Mononuclear cell (primary cell): ENCODE results near the gene ERC2. TPM values are rescaled to one million over a fixed set of nuclear protein-coding genes. Genes with fewer than 3 reads are reported as not detected.

Source experiments
- H3K27me3 ChIP-seq: 2 replicates; pipeline ENCODE4 v1.6.0; 2011; ENCODE audit warnings: low read length, control low read depth; ENCODE audit not compliant: insufficient read depth
- H3K4me1 ChIP-seq: 2 replicates; pipeline ENCODE4 v1.5.1; 2011; ENCODE audit warnings: mild to moderate bottlenecking, low read length, control low read depth; ENCODE audit not compliant: insufficient read depth
- H3K4me3 ChIP-seq: 2 replicates; pipeline ENCODE4 v1.5.1; 2011; ENCODE audit warnings: mild to moderate bottlenecking, low read length, moderate library complexity
- H3K9me3 ChIP-seq: 2 replicates; pipeline ENCODE4 v1.5.1; 2011; ENCODE audit warnings: low read depth, mild to moderate bottlenecking, control low read depth, low read length
- total RNA-seq: library from RNA; depleted of rRNA; stranded (reverse); fragments of >200 nt; gene quantifications from one replicate; pipeline ENCODE4 v1.2.3, GENCODE V29; 2012

ERC2 gene
- total RNA-seq, 1 donor, result 0.10 TPM

DNA sequence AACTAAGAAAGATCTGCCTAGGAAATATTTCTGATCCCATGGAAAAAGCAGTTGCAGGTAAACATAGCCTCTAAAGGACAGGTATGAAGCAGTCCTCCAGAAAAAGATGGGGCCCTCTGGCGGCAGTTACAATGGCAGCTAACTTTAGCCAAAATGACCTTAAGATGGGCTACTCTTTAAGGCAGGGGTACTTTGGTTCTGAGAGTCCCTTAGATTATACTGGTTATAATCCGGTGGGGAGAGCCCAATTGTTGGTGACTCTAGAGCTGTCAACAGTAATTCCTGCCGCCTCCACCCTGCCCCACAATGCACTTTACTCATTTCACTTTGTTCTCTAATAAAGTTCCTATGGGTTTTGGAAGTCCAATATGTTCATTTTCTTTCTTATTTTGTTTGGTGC is 568.4 kb downstream of the ERC2 start:
- Histone ChIP-seq H3K27me3 (no peaks in the 10 kb centered on the region), H3K4me1 (no peaks in the 10 kb centered on the region), H3K9me3 (no peaks in the 10 kb centered on the region), H3K4me3 (no peak overlapping the region)

DNA sequence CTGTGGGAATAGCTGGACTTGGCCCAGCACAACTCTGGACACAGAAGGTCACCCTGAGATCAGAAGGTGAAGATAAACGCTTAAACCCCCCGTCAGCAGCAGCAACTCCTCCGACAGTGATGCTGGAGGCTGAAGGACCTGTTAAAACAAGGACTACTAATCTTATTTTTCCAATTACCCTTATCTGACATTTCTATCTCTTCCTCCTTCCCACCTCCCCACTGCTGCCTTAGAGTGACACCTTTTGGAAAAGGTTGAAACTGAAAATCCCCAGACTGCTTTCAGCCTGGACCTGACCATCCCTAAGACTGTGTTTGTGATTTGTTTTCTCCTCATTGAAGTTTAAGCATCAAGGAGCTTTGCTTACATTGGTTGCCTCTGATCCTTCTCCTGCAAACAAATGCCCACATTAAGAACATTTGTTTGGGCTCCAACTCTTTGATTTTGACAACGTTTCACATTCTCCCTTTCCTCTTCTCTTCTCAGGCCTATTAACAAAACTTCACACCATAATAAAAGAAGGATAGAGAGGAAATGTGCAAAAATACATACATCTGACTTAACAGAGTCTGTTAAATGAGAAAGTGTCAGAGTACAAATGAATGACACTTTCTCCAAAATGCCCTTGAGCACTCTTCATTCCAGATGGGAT is 570.6 kb downstream of the ERC2 start:
- no peaks in the 10 kb centered on the region for H3K27me3 ChIP-seq
- H3K4me1 ChIP-seq, result no peaks in the 10 kb centered on the region
- H3K4me3 ChIP-seq, result no peak overlapping the region
- no peaks in the 10 kb centered on the region for H3K9me3 ChIP-seq

DNA sequence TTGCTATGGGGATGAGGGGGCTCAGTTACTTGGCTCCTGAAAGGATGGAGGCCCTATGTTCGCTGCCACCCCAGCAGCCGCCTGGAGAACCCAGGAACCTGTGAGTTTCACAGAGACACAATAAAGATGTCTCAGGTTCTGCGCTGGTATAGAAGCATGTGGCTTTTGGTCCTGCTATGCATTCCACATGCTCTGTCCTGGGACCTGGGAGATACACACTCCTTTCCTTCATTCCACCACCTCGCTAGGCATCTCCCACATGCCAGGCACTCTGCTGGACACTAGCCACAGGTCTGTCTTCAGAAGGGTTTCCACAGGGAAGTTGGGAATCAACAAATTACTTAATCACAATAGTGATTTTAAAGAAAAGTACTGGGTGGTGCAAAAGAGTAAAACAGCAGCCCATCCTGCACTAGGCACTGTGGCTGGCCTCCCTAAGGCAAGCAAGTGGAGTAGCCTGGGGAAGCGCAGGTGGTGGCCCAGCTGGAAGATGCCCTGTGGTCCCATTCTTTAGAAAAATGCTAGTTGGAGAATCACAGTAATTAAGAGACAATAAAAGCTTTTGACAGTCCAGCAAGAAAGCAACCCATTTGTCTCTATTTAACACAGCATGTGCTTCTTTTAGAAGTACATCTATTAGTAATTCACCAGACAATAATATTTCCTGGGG is 572.2 kb downstream of the ERC2 start:
- no peak overlapping the region for H3K4me3 ChIP-seq
- H3K4me1 ChIP-seq, result no peaks in the 10 kb centered on the region
- no peaks in the 10 kb centered on the region for H3K9me3 ChIP-seq
- no peaks in the 10 kb centered on the region for H3K27me3 ChIP-seq

DNA sequence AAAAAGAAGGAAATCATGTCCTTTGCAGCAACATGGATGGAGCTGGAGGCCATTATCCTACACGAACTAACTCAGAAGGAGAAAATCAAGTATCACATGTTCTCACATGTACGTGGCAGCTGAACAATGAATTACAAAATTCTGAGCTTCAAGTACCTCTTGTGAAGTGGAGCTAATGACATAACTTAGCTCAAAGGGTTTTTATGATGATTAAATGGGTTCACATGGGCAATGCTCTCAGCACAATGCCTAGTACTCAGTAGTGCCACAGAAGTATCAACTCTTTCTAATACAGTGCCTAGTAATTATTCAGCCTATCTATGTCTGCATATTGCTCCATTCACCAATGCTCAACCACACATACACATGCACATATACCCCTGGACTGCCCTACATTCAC is 573.7 kb downstream of the ERC2 start:
- Histone ChIP-seq H3K4me3 (no peak overlapping the region), H3K9me3 (no peaks in the 10 kb centered on the region), H3K4me1 (no peaks in the 10 kb centered on the region), H3K27me3 (no peaks in the 10 kb centered on the region)

DNA sequence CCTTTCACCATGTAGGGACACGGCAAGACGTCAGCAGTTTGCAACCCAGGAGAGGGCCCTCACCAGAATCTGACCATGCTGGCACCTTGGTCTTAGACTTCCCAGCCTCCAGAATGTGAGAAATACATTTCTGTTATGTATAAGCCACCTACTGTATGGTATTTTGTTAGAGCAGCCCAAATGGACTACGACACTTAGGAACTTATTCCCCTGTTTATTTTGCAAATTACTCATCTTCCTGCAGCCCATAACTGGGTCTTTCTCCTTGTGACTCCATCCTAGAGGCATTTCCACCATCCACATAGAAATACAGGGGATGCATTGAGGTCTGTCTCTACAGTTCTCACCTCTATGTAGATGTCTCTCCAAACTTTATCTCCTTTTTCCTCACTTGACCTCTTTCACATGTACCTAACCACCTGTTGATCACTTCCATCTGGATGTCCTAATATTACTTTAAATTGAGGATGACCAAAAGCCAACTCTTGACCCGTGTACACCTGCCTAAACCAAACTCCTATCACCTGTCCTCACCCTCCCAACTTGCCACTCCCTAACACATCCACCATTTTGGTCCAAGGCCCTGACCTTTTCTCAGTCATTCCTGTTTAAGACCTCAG is 575.1 kb downstream of the ERC2 start:
- H3K4me1 ChIP-seq, result no peaks in the 10 kb centered on the region
- H3K4me3 ChIP-seq, result no peak overlapping the region
- no peaks in the 10 kb centered on the region for H3K9me3 ChIP-seq
- no peaks in the 10 kb centered on the region for H3K27me3 ChIP-seq

DNA sequence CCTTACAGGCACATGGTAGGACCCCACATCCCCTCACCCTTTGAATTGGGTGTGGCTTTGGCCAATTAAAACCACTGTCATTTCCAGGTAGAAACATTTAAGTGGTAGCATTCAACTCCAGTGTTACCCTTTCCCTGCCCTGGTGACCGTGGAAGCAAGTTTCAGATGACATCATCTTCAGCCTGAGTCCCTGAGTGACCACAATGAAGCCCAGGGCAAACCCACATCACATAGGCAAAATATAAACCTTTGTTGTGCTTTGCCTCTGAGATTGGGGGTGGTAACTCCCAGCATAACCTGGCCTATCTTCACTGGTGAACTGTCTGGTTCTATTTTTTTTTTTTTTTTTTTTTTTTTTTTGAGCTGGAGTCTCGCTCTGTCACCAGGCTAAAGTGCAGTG is 577.2 kb downstream of the ERC2 start:
- Histone ChIP-seq H3K9me3 (no peaks in the 10 kb centered on the region), H3K27me3 (no peaks in the 10 kb centered on the region), H3K4me1 (no peaks in the 10 kb centered on the region), H3K4me3 (no peak overlapping the region)

DNA sequence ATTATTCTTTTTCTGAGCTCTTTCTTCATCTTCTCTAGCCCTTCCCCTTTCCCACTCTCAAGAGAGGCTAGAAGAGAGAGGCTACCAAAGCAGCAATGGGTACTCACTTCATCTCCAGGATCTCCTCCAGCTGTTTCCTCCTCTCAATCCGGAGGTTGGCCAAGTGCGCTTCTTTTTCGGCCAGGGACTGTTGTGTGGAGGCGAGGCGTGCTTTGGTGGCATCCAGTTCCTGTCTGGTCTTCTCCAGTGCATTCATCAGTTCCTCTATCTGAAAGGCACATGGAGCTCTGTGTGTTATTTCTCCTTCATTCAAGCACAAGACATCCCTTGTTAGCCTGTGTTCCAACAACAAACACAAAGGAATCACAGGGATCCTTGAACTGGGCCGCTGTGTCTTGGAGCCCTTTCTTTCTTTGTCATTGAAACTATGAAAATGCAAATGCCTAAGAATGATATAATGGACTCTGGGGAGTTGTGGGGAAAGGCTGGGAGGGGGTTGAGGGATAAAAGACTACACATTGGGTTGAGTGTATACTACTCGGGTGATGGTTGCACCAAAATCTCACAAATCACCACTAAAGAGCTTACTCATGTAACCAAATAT is 579.9 kb downstream of the ERC2 start:
- Histone ChIP-seq H3K9me3 (no peaks in the 10 kb centered on the region), H3K4me3 (no peak overlapping the region)

DNA sequence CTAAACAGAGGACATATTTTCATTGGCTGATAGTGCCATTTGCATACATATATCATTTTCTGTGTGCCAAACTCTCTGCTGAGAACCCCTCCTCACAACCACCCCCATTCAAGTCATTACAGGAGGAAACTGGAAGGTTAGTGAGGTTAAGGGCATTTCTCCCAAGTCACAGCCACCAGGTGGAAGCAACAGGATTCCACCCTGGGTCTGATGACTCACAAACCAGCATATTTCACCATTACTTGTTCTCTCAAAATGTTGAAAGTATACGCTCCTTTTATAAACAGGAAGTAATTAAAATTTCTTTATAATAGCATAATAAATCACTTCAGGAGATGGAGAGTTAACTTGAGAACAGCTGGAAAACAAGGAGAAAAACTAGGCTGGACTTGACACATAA is 582.5 kb downstream of the ERC2 start:
- Histone ChIP-seq H3K27me3 (no peaks in the 10 kb centered on the region), H3K9me3 (no peaks in the 10 kb centered on the region), H3K4me3 (no peak overlapping the region), H3K4me1 (no peaks in the 10 kb centered on the region)

More for the DNA sequence above, 579.9 kb downstream of the ERC2 start:
- Histone ChIP-seq H3K4me1 (no peaks in the 10 kb centered on the region), H3K27me3 (no peaks in the 10 kb centered on the region)

DNA sequence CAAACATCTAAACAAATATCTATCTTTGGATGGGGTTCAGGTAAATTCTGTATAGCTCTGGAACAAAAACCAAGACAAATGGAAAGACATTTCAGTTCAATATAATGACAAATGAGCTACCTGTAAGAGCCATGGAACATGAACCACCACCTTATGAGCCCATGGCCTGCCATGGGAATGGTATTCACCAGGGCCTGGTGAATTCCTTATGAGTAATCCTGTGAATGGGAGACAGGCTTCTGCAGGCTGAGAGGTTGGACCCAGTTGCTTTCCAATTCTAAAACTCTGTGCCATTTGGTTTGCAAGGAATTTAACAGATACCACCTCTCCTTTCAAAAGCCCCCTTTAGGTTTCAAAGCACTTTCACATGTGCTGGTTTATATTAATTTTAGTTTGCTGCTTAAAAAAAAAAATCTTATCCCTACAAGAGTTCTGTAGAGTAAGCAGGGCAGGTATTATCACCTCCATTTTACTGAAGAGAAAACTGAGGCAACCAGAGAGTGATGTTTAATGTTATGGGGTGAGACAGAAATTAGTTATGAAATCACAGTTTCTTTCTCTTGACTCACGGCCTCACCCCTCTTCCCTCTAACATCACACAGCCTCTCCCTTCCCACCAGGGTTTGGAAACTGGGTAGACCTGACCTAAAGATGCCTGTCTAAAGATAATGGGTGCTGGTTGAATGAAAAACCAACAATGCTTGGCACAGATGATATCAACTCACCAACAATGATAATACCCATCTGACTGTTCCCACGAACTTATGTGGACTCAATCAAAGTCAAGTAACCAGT is 583.6 kb downstream of the ERC2 start:
- H3K4me1 ChIP-seq, result no peaks in the 10 kb centered on the region
- no peak overlapping the region for H3K4me3 ChIP-seq
- H3K27me3 ChIP-seq, result no peaks in the 10 kb centered on the region
- H3K9me3 ChIP-seq, result no peaks in the 10 kb centered on the region

DNA sequence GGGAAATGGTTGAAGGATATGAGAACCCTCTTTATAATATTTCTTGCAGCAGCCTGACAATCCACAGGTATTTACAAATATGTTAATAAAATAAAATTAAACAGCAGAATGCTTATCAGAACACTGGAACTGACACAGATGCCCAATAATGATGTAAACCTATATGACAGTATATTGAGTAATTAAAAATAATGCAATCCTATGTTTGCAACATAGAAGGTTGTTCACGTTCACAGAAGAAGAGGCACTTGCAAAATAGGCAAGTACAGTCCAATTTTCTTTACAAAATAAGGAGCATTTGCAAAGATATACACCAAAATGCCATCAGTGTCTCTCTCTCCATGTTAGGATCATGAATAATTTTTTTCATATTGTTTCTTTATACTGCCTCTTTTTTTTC is 584.2 kb downstream of the ERC2 start:
- H3K27me3 ChIP-seq, result no peaks in the 10 kb centered on the region
- no peaks in the 10 kb centered on the region for H3K4me1 ChIP-seq
- H3K4me3 ChIP-seq, result no peak overlapping the region
- no peaks in the 10 kb centered on the region for H3K9me3 ChIP-seq

DNA sequence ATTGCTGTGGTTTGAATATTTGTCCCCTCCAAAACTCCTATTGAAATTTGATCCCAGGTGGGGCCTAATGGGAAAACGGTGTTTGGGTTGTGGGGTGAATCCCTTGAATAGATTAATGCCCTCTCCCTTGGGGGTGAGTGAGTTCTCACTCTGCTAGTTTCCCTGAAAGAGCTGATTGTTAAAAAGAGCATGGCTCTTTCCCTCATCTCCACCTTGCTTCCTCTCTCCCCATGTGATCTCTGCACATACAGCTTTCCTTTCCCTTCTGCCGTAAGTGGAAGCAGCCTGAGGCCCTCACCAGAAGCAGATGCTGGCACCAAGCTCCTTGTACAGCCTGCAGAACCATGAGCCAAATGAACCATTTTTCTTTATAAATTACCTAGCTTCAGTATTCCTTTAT is 586.3 kb downstream of the ERC2 start:
- Histone ChIP-seq H3K9me3 (no peaks in the 10 kb centered on the region), H3K4me3 (no peak overlapping the region), H3K4me1 (no peaks in the 10 kb centered on the region), H3K27me3 (no peaks in the 10 kb centered on the region)

DNA sequence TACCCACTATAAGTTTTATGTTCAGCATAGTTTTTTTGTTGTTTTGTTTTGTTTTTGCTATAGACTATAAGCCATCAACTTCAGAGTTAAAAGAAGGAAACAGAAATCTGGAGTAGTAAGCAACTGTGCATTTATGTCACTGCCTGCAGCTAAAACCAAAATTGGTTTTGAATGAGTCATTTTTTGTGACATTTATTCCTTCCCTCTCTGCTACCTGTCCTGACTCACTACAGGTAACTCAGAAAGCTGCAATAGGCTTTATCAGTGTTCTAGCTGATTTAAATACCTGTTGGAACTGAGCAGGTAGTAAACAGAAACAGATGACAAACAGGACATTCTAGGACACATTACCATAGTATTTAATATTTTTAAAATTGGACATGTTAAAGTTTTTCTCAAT is 587.9 kb downstream of the ERC2 start:
- Histone ChIP-seq H3K4me1 (no peaks in the 10 kb centered on the region), H3K9me3 (no peaks in the 10 kb centered on the region), H3K4me3 (no peak overlapping the region), H3K27me3 (no peaks in the 10 kb centered on the region)

DNA sequence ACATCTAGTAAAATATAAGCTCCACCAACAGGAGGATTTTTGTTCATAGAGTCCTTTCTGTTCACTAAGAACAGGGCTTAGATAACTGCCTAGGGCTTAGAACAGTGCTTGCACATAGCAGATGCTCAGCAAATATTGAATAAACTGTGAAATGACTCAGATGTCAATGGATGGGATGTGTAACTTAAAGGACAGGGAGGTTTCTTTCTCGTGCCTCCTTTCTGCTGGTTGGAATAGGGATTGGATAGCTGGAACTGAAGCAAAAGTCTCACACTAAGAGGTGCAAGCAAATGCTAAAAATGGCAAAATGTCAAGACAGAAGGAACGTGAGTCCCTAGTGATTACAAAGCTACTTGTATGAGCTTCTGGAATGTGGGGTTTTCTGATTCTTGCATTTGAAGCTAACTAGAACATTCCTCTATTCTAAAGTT is 588.4 kb downstream of the ERC2 start:
- H3K9me3 ChIP-seq, result no peaks in the 10 kb centered on the region
- H3K27me3 ChIP-seq, result no peaks in the 10 kb centered on the region
- H3K4me3 ChIP-seq, result no peak overlapping the region
- H3K4me1 ChIP-seq, result no peaks in the 10 kb centered on the region

DNA sequence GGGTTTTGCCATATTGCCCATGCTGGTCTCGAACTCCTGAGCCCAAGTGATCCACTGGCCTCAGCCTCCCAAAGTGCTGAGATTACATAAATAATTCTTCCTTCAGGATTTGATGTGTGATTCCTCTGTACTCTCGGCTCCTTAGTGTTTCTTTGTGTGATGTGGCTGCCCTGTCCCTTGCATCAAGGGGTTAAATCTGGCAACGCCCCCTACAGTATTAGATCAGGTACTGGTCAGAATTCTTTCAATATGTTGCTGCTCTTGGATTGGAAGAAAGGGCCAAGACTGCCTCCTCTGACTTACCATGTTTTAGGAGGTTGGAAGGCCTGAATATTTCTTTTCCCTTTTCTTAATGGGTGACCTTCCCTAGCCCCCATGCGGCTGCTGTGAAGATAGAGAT is 590.6 kb downstream of the ERC2 start:
- Histone ChIP-seq H3K27me3 (no peaks in the 10 kb centered on the region), H3K9me3 (no peaks in the 10 kb centered on the region), H3K4me1 (no peaks in the 10 kb centered on the region), H3K4me3 (no peak overlapping the region)

DNA sequence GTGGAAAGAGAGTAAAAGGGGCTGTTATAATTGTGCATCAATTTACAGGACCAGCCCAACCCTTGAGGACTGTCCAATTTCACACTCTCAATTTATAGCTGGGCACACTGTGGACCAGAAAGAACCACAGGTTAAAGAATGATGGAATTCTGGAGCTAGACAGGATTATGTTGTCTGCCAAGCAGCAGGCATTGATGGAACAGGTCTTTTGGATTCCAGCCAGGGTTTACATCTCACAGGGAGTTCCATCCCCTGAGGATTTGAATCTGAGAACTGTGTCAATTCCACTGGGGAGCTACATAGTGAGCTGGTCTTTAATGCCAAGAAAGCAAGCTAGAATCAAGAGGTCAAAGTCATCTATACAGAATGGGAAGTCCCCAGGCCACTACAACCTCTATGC is 591.7 kb downstream of the ERC2 start:
- H3K4me3 ChIP-seq, result no peak overlapping the region
- H3K4me1 ChIP-seq, result no peaks in the 10 kb centered on the region
- H3K9me3 ChIP-seq, result no peaks in the 10 kb centered on the region
- H3K27me3 ChIP-seq, result no peaks in the 10 kb centered on the region
